ENCODE data around the gene POU4F1.

POU4F1 gene

GRCh38 chr13:78592584-78592983 is 10.8 kb downstream of the POU4F1 start:
- DNase-seq (ENCODE audit: low read depth), result no peak

- no peak for DNase-seq (ENCODE audit: low read depth)
Observed at GRCh38 chr13:78589206-78589605, 14.1 kb downstream of the POU4F1 start.

GRCh38 chr13:78587395-78587794 is 16.0 kb downstream of the POU4F1 start:
- no peak for DNase-seq (ENCODE audit: low read depth)

- no peak for DNase-seq (ENCODE audit: low read depth)
Observed at GRCh38 chr13:78586706-78587105, 16.6 kb downstream of the POU4F1 start.

DNA sequence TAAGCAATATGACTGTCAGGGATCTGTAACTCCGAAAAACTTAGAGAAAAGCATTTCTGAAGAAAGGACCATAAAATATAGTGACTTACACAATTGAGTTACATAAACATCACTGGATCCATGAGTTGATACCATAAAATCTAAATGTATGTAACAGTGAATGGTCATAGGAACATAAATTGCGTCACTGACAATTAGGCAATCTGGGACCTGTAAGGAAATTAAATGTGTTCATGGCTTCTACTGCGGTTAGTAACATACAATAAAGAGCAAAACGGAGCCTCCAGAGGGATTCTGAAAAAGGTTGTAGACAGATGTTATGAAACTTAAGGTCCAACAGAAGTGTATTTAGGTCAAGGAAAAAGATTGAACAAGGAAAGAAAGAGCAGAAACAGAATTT is 27.1 kb downstream of the POU4F1 start:
- no peak for DNase-seq (ENCODE audit: low read depth)

DNA sequence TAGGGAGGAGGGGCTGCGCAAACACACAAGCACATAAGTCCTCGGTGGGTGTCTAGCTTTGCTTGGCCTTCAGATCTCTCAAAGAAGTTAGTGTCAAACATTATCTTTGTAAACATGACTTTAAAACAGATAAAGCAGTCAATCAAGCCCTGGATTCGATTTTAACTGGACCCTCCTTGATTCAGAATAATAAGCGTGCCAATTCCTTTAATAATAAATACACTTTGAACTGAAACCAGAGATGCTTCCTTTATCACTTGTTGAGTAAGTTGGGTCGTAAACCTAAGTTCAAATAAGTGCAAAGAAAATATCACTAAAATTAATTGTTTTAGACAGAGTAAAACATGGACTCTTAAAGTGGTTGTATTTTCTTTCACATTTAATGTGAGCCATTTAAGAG is 30.9 kb downstream of the POU4F1 start:
- DNase-seq (ENCODE audit: low read depth), result no peak

- no peak for DNase-seq (ENCODE audit: low read depth)
Observed at GRCh38 chr13:78569029-78569428, 34.3 kb downstream of the POU4F1 start.

DNA sequence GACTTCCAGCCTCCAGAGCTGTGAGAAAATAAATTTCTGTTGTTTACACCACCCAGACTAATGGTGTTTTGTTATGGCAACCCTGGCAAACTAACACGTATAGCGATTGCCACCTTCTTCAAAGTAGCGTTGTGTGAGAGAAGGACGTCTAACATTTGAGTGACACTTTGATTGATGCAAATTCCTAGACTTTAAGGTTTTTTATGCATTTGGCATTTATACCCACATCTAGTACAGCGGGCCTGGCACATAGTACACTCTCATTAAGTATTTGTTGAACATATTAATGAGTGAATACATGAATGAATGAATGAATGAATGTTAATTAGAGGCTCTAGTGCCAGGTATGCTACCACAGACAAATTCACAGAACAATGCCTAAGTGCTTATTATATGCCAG is 36.7 kb downstream of the POU4F1 start:
- DNase-seq (ENCODE audit: low read depth), result no peak

DNA sequence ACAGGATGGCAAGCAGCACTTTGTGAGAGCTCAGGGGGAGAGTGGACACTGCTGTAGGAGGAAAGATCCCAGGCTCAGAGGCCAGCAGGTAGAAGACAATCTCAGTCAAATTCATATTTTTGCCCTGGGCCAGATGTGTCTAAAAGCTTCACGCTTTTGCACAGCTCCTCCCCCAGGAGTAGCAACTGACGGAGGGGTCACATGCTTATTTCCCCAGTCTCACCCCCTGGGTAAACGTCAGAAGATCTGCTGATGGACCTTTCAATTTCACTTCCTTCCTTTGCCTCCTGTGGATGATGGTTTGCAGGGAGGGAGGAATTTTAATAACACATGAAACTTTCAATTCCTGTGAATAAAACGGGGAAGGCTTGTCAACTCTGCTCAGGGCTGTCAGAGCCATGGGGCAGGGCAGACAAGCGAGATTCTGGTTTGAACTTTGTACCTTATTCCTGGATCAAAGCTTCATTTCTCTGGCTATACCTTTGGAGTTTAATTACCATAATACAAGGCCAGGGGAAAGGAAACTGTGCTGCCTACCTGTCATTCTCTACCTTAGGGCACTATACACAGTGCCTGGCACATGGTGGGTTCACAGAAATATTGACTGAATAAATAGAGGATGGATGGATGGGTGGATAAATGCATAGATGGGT is 41.0 kb downstream of the POU4F1 start:
- no peak for DNase-seq (ENCODE audit: low read depth)
